HuH-7 (cell line): ENCODE results near the gene COMMD7.
"Not testable (repeated sequence)": the region's sequence is repeated elsewhere in the genome, so short reads cannot be mapped to it uniquely, and the experiment has no call there.

Experiments
- DNase-seq: peaks from one replicate; pipeline ENCODE4 v3.0.0; 2011; ENCODE audit warnings: low spot score

Gene COMMD7

GRCh38 chr20:32765230-32765875 lies 22.1 kb upstream of the COMMD7 start:
- DNase-seq = not testable (repeated sequence)

DNA sequence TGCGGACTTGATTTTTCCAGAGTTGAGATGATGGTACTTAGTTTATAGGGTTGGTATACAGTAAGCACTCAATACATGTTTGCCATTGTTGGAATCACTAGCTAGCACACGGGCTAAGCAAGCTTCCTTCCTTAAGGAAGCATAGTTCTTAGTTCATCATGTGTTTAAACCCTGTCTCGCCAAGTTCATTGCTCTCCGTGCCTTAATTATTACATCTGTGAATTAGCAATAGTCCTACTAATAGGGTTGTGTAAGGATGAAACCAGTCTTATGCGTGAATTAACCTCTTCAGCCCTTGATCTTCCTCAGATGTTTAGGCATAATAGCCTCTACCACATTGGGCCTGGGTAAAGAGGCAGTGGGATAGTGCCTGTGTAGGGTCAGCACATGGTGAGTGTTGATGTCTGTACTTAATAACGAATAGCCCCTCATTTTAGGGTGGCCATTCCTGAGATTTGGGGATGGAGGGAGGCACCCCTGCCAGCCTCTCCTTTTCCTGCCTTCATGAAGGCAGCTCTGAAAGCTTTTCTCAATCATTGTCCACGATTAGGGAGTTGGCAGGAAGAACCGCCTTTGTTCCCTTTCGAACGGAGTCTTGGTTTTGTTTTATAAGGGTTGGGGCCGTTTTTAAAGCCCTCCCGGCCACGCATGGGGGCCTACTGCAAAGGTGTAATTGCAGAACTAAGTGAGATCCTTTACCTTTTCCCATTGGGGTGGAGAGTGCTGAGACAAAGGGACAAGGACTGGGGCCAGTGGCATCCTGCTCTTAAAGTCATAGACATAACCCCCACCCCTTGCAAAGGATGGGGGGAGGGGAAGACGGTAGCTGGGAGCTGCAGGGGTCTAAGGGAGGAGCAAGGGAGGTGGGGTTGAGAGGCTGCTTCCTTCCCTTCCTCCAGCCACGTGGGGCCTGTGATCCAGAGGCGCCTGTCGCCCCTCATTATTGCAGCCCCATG lies 21.0 kb upstream of the COMMD7 start:
- DNase-seq = no peak

- DNase-seq = no peak
Measured at GRCh38 chr20:32763202-32764004, 20.1 kb upstream of the COMMD7 start.

GRCh38 chr20:32762754-32763201 lies 19.5 kb upstream of the COMMD7 start:
- DNase-seq = no peak

GRCh38 chr20:32761831-32762753 lies 18.8 kb upstream of the COMMD7 start, which contains the start of gene DNMT3B:
Gene DNMT3B (plus strand): TSS chr20:32762385. CDS start chr20:32780324, 17,939 bp downstream.
- peak; percentile 96 for DNase-seq

DNA sequence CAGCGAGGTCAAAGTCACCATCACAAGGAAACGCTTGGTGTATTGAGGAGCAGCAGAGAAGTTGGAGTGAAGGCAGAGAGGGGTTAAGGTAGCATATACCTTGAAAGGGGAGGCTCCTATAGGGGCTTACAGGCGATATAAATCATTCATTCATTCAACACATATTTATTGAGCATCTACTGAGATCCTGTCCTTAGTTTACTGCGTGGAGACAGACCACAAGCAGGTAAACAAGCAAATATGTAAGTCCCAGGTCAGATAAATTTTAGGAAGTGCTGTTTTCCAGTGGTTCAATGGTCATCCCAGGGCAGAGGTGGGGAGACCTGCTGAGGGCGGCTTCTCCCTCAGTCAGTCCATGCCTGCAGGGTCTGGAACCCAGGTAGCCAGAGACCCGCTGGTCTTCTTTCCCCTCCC lies 18.2 kb upstream of the COMMD7 start:
- DNase-seq = no peak

DNA sequence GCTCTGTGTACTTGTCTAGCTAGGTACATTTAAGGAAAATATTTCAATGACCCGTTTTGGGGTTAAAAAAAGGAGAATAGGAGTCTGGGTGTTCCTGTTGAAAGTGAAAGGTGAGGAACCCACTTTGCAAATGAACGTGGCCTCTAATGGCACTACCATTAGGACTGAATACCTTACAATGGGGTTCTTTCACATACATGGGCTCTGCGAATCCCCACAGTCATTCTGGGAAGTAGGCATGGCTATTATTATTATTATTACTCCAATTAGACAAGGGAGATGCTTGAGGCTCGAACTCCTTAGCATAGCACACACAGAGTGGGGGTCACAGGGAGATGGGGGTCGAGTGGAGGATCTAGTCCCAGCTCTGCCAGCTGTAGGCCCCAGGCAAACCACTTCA lies 12.9 kb upstream of the COMMD7 start:
- DNase-seq = no peak

DNA sequence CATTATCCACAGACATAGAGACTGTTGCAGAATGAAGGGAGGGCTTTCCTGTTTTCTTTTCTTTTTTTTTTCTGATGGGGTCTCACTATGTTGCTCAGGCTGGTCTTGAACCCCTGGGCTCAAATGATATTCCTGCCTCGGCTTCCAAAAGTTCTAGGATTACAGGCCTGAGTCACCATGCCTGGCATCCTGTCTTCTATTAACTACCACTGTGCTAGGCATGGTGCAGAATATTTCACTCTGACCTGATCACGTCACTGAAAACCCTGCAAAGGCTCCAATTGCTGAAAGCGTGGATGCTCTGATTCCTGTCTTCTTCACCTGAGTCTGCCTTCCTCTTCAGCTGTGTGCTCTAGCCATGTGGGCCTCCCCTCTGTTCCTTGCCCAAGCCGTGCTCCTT lies 10.5 kb upstream of the COMMD7 start:
- no peak for DNase-seq

DNA sequence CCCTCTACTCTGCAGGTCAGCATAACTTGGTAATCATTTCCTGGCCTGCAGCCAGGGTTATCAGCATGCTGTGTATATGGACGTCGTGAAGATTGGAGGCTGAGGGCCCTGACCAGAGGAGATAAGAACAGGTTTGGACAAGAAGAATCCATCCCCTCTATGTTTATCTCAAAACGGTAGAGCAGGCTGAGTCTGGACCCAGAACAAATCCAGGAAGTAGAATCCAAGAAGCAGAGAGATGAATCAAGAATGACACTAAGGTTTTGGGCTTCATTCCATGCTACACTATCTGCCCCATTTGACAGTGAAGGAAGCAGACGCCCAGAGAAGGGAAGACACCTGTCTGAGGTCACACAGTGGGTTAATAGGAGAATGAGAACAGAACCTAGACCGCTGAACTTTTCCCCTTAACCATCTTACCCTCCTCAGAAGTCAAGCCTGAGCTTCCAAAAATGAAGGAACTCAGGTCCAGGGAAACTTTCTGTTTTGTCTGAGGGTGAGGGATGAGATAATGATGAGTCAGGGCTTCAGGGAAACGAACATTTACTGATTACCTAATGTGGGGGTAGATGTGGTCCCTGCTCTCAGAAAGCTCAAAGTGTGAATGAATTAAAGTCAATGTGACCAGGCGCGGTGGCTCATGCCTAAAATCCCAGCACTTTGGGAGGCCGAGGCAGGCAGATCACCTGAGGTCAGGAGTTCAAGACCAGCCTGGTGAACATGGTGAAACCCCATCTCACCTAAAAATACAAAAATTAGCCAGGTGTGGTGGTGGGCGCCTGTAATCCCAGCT lies 9.4 kb upstream of the COMMD7 start:
- DNase-seq = no peak

- DNase-seq = no peak
Measured at GRCh38 chr20:32751702-32752457, 8.6 kb upstream of the COMMD7 start.

GRCh38 chr20:32751293-32751692 lies 8.0 kb upstream of the COMMD7 start:
- DNase-seq = no peak

DNA sequence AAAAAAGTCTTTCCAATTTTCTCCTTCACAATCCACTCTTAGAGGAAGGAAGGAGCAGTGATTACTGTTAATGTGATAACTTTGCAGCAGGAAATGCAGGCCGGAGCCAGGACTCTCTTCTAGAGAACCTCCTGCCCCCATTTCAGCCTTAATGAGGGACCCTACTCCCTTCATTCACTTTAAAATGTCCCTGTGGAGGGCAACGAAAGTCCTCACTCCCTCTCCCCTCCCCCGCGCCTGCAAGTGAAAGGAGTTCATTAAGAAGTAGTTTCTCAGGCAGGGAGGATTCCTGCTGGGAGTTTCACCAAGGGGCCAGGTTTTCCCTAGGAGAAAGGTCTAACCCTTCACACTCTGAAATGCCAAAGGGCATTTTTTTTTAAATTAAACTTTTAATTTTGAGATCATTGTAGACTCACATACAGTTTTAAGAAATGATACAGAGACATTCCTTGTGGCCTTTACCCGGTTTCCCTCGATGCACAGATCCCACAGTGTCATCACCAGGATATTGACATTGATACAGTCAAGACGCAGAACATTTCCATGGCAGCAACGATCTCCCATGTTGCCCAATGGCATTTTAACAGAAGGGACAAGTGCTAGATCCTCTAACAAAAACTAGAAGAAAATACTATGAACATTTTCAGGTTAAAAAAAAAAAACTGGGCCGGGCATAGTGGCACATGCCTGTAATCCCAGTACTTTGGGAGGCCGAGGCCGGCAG lies 6.8 kb upstream of the COMMD7 start:
- DNase-seq = no peak

- DNase-seq = no peak
Measured at GRCh38 chr20:32742322-32743236, 688 bp downstream of the COMMD7 start.

GRCh38 chr20:32741151-32741550 lies 2.1 kb downstream of the COMMD7 start:
- DNase-seq = no peak

- DNase-seq = no peak
Measured at GRCh38 chr20:32737371-32738223, 5.7 kb downstream of the COMMD7 start.

GRCh38 chr20:32731882-32732266 lies 11.4 kb downstream of the COMMD7 start:
- DNase-seq = peak; percentile 64

GRCh38 chr20:32729334-32729733 lies 13.9 kb downstream of the COMMD7 start:
- DNase-seq = not testable (repeated sequence)
